ENCODE measurements around the gene DIS3L2.

Gene DIS3L2

DNA sequence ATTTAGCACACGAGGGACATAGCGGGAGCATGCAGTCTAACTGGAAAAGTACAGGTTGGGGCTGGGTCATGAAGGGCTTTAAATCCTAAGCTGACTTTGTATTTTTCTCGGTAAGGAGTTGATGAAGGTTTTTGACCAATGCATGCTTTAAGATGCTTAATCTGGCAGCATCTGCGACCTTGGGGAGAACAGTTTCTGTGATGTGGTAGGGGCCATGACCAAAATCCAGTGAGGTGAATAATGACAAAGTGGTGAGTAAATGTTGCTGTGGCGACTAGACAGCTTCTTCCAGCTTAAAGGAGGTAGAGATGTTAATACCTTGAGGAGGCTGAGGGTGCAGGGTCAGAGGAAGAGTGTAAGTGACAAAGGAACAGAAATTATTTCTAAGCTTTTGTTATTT, 242.4 kb downstream of the DIS3L2 start:
- no peak for DNase-seq

DNA sequence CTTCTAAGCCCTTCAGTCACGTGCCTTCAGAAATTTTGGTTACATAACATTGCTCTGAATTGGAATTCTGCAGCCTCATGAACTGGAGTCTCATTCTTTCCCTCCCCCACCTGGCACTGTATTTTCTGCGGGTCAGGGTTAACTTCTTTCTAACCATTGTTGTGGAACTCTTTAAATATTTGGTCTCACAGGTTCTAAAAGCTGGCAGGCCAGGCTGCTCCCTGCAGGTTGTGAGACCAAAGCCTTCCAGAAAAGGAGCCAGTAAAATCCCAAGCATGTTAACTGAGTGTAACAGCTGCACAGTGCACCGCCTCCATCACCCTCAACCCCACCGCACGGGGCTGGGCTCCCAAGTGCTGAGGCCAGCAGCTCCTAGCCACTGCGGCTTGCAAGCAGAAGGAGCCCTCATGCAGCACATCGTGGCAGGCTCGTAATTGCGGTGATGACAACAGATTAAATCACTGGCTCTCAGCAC, 243.0 kb downstream of the DIS3L2 start:
- DNase-seq = no peak

DNA sequence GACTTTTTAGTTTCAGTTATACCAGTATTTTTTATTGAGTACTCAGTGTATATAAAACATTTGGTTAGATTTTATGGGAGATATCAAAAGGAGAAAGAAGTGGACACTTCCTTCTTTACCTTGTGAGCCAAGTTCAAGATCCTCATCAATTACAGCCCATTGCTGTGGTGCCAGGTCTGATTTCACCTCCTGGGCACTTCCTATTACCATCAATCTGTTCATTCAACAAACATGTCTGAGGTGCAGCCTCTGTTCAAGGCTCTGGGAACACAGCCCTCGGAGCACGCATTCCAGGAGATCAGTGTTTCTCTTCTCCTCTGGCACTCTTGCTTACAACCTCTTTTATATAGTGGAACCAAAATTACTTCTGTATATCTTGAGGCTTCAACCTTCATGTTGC, 245.7 kb downstream of the DIS3L2 start:
- no peak for DNase-seq

GRCh38 chr2:232210306-232210705, 248.8 kb downstream of the DIS3L2 start:
- DNase-seq = no peak

DNA sequence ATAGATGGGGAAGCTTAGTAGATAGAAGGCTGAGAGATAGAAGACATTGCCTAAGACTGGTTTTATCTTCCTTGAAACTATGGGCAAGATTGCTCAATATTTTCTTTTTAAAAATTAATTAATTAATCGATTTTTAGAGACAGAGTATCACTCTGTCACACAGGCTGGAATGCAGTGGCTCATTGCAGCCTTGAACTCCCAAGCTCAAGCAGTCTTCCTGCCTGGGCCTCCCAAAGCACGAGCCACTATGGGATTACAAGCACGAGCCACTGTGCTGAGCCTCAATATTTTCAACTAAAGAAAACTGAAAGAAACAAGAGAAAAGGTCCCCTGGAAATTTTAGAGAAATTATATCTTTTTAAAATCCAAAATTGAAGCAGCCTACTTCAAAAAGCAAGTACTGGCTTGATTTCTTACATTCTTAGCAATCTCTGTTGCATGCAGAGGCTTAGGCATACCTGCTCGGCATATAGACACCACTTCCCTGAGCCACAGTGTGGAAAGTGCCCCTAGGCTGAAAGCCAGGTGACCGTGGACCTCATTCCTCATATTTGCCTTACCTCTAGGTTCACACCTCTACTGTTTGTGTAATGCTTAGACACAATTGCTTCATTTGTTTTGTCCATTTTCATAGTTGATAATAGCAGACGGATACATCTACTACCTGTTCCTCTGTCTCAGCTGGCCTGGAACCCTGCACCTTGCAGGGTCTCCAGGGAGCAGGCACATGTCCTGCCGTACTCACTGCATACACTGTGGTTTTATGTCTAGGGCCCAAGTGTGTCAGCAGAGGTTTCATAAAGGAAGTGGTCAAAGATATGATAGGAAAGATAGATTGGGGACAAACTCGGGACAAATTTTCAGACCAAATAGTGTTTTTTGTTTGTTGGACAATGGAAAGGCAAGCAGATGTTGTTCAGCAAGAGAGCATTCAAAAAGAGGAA, 250.5 kb downstream of the DIS3L2 start:
- DNase-seq = no peak

DNA sequence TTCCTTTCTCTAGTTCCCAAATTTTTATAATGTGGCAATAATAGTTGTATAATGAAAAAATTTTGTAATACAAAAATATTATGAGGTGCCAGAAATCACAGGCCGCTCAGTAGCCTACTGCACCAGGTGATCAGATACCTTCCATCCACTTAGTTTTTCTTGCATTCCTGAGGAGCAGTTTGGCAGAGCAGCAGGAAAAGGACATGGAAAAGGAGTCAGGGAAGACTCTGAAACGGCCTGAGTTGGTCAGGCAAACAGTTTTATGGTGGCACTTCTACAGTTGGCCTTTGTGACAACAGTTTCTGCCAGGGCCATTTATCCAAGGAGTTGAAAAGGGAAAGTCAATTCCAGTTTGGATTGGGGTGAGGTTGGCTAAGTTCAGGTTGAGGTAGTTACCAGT, 251.7 kb downstream of the DIS3L2 start:
- DNase-seq = no peak

DNA sequence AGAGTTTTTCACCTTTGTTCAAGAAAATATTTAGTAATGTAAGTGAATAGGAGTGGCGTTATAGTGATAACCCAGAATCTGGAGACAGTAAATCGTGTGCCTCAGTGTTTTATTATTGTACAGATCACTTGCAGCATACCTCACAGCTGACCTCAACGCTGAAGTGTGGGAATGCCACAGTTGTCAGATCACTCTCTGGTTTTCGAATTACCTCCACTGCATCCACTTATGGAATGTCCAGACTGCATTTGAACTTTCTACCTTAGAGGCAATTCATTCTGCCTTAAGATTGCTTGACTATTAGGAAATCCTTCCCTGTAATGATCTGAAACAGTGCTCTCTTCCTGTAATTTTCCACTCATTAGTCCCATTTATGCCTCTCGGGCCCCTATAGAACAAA, 252.5 kb downstream of the DIS3L2 start:
- no peak for DNase-seq

GRCh38 chr2:232216028-232216427, 254.5 kb downstream of the DIS3L2 start:
- DNase-seq = no peak

DNA sequence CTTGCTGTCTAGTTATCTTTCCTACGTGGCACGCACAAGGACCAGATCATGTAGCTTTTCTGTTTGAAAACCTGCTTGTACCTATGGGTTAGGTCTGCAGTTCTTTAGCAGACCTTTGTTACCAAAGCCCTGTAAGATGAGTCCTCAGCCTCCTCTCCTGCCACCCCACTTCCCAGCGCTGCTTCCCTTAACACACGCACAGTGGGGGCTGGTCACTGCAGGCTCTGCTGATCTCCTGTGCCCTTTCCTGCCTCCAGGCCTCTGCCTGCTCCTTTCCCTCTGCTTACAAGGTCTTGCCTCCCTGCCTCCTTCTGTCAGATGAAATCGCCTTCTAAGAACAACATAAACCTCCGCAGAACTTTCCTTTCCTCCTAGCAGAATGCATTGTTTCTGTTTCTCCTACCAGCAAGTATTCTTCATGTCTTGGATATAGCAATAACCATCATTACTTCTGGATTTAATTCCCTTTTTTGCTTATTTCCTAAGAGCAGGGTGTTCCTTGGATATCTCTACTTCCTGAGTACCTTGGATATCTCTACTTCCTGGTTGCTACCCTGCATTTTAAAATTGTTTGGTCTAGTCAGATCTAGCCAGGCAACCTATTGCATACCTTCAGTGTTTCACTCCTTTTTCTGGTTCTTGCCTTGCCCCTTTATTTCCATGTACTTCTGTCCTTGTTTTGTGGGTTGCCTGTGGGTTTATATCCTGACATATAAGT, 257.4 kb downstream of the DIS3L2 start:
- no peak for DNase-seq

DNA sequence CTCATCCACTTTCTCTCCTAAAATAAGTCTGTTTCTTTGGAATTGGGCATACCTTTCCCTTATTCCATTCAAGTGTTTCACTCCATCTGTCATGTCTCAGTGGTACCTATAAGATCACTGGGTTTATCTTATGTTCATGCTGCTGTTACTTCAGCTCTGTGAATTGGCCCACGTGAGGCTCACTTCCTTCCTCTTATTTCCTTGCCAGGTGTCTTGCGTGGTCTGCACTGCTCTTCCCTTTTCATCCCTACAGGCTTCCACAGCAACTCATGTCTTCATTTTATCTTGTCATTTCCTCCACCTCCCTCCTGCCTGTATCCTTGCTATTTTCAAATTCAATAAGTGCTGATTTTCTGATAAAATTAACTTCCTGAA, 258.0 kb downstream of the DIS3L2 start:
- DNase-seq = no peak

- no peak for DNase-seq
These were observed 258.4 kb downstream of the DIS3L2 start for GRCh38 chr2:232219932-232220331.

GRCh38 chr2:232225429-232225828, 263.9 kb downstream of the DIS3L2 start:
- no peak for DNase-seq

- DNase-seq = no peak
These were observed 264.4 kb downstream of the DIS3L2 start for GRCh38 chr2:232225895-232226294.

DNA sequence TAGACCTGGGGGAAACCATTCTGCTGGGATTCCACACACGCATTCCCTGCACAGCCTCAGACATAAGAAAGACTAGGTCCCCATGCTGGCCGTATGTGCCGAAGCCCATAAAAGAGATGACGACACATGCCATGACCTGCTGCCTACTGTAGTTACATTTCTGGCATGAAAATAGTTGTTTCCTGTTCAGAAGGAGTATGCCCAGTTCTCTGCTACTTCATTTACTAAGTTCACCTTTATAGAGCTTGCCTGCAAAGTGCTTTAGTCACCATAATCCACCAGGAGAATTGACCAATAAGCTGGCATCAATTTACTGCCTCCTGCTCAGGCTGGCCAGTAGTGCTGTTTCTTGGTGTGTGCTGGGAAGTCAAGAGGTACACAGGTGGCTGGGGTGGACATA, 266.8 kb downstream of the DIS3L2 start:
- no peak for DNase-seq

DNA sequence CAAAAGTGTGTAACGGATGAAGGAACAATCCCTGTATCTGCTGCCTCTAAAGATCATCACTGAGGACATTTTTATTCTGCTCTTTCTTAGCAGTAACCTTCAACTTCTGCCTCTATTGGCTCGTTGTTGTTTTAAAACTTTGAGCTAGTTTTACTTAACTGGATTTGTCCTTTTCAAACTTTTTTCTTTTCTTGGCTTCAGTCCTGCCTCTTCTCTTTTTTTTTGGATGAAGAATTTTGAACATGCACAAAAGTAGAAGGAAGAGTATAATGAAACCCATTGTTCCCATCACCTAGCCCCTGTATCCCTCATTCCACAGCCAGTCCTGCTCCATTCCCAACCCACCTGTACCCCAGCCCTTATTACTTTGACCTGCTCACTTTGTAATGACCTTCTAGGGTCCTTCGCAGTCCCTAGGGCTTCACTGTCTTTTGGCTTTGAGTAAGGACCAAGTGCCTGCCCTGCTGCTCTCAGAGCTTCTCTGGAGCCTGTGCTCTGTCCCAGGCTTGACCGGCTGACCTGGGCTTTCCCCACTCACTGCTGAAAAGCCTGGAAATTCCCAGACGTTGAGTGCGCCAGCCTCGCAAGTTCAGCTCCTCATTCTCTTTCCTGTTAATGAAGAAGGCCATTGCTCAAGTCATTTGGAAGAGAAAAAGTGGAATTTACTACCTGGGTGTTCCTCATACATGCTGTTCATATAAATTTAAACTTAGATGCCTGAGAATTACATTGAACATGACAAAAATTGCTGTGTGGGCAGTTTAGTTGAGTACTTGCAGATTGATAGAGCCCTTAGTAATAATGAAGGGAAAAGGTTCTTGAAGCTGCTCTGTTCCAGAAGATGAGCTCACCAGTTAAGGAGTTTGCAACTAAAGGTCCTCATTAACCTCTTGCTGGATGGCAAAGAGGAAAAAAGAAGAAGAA, 267.7 kb downstream of the DIS3L2 start:
- no peak for DNase-seq

GRCh38 chr2:232229911-232230310, 268.4 kb downstream of the DIS3L2 start:
- no peak for DNase-seq

GRCh38 chr2:232230560-232230959, 269.0 kb downstream of the DIS3L2 start:
- DNase-seq = no peak

DNA sequence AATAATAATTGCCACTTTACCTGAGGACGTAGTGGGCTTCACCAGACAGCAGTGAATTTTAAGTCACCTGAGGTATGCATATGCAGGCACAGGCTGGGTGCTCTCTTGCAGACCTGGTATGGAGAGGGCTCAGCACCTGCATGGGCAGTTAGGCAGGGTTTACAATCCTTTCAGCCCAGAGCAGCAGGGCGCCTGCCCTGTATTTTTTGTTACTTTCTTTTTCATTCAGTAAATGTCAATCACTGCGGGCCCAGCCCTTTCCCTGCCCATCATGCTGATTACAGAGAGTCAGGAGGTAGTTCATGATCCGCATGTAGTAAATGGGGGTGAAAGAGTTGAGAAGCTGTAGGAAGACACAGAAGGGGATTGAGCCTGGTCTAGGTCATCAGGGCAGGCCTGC, 270.0 kb downstream of the DIS3L2 start:
- DNase-seq = no peak

DNA sequence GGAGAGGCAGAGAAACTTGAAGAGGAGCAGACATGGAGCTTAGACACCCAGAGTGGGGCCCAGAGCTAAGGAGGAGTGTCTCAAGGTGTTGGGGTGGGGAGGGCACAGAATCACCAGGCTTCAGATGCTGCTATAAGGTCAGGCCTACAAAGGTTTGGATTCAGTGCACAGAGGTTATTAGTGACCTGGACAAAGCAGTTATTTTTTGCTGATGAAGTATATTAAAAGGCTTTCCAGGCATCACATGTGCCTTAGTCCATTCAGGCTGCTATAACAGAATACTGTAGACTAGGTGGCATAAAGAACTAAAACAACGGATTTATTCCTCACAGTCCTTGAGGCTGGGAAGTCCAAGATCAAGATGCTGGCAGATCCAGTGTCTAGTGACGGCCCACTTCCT, 271.4 kb downstream of the DIS3L2 start:
- DNase-seq = no peak

- no peak for DNase-seq
These were observed 273.6 kb downstream of the DIS3L2 start for GRCh38 chr2:232234922-232235615.

- DNase-seq = no peak
These were observed 274.2 kb downstream of the DIS3L2 start for GRCh38 chr2:232235716-232236115.

DNA sequence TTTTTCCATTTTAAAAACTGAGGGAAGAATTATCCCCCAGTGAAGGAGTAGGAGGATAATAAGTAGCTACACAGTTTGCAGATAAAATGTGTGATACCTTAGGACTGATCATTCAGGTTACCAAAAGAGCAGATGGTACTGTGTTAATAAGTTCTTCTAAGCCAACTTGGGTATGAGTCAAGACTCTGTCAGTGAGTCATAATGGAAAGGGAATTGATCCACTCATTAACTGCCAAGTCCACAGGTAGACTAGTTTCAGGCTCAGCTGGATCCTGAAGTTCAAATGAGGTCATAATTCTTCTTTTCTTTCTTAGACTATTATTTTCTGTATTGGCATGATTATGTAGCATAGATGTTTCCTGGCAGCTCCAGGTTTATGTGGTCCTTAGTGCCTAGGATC, 274.7 kb downstream of the DIS3L2 start:
- DNase-seq = no peak

All from NCI-H1092 (cell line).